Measurements from ENCODE around the gene TMEFF2.
"Not testable (repeated sequence)": the region's sequence is repeated elsewhere in the genome, so short reads cannot be mapped to it uniquely, and the experiment has no call there.

Gene TMEFF2

DNA sequence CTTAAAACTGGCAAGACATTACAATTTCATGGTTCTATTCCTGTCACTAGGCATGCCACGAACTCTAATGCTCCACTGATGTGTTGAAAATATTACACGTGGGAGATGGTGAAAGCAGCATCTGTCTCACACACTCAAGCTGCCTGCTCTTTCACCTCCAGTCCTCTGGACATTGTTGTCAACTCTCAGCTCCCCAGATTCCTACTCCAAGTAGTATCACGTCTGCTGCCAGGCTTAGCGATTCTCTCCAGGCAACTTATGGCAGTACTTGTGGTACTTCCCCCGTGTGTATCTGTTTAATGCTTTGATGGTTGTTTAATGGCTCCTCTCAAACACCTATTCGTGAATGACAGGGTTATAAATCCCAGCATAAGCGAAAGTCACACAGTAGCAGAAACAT is 103.8 kb downstream of the TMEFF2 start:
- DNase-seq (ENCODE audit: insufficient read length, low spot score) (no peak), FAIRE-seq (no peak)
- no peak for TF ChIP-seq PAX5 (IDR thresholded peaks at IDR 0.05; ENCODE audit: insufficient read depth, low read length, severe bottlenecking)
- TF ChIP-seq POLR2AphosphoS5 (IDR thresholded peaks at IDR 0.05; ENCODE audit: low read depth, low read length): no peak
- TF ChIP-seq POU2F2 (IDR thresholded peaks at IDR 0.05; ENCODE audit: low read depth, low read length): no peak

DNA sequence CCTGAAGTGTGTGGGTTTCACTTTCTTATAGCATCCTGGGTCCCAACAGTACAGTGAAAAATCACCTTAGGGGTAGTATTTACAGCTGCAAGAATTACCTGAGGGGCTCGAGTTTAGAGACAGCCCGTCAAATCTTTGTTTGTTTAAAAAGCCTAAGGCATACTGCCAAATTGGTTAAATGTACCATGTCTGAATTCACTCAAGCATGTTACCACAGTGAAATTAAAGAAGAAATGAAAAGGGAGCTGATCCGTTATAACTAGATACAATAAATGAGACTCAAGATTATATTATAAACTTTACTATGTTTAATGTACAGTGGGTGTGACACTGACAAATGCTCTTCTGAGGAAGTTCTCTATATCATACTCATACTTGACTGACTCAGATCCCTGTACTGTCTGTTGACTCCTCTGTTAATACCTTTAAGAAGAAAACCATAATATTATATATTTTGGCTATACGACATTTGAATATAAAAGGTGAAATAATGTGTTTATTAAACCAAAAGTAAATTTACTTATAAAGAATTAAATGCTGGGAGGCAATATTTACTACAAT is 107.3 kb downstream of the TMEFF2 start:
- no peak for TF ChIP-seq PAX5 (IDR thresholded peaks at IDR 0.05; ENCODE audit: insufficient read depth, low read length, severe bottlenecking)
- TF ChIP-seq SPI1 (IDR thresholded peaks at IDR 0.05; ENCODE audit: low read depth, low read length): no peak
- no peak for TF ChIP-seq TAF1 (IDR thresholded peaks at IDR 0.05; ENCODE audit: low read depth, low read length)
- TF ChIP-seq POLR2AphosphoS5 (IDR thresholded peaks at IDR 0.05; ENCODE audit: low read depth, low read length): no peak
- TF ChIP-seq POU2F2 (IDR thresholded peaks at IDR 0.05; ENCODE audit: low read depth, low read length): no peak
- no peak for TF ChIP-seq POLR2A (IDR thresholded peaks at IDR 0.05; ENCODE audit: low read depth, low read length)
- DNase-seq (ENCODE audit: insufficient read length, low spot score) (no peak), FAIRE-seq (no peak)

DNA sequence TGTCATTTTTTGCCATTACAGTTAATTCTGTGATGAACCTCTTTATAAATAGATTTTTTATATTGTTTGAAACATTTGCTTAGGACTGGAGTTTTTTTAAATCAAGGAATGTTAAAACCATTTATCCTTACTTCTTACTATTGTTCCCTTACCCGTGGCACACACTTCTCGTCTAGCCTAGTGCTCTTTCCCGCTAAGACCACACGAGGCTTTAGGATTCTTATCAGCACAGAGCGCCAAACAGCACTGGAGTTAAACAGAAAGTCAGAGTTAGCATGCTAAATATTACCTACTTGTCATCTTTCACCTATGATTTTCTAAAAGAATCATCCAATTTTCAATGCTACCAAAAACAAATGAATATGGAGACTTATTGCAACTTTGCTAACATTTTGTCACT is 112.6 kb downstream of the TMEFF2 start:
- no peak for FAIRE-seq
- DNase-seq (ENCODE audit: insufficient read length, low spot score): no peak

DNA sequence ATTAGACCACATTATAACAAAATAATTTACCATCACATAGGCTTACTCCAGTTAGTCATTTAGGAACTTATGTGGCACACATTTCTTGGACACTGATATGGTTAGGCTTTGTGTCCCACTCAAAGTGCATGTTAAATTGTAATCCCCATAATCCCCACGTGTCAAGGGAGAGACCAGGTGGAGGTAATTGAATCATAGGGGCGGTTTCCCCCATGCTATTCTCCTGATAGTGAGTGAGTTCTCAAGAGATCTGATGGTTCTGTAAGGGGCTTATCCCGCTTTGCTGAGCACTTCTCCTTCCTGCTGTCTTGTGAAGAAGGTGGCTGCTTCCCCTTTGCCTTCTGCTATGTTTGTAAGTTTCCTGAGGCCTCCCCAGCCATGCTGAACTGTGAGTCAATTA is 114.6 kb downstream of the TMEFF2 start:
- not testable (repeated sequence) for DNase-seq (ENCODE audit: insufficient read length, low spot score); FAIRE-seq

More for the DNA sequence above, 112.6 kb downstream of the TMEFF2 start:
- TF ChIP-seq POU2F2 (IDR thresholded peaks at IDR 0.05; ENCODE audit: low read depth, low read length) (no peak), TAF1 (IDR thresholded peaks at IDR 0.05; ENCODE audit: low read depth, low read length) (no peak), POLR2AphosphoS5 (IDR thresholded peaks at IDR 0.05; ENCODE audit: low read depth, low read length) (no peak)

DNA sequence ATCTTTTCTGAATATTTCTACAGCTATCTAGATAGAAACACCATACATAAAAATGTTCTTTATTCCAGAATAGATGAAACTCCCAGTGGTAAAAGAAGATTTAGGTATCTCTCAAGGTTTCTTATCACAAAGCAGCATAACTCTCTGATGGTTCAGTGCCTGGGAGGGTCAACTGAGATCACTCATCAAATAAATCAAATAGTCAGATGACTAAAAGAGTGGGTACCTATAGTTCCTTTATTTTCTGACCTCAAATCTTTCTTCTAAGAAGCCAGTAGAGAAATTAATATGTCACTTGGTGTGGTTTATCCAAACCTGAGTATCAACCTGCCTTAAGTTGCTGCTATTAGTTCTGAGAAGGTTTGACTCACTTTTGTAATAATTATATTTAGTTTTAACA is 120.9 kb downstream of the TMEFF2 start:
- DNase-seq (ENCODE audit: insufficient read length, low spot score) (no peak), FAIRE-seq (no peak)
- TF ChIP-seq POLR2A (IDR thresholded peaks at IDR 0.05; ENCODE audit: low read depth, low read length) (no peak), PAX5 (IDR thresholded peaks at IDR 0.05; ENCODE audit: insufficient read depth, low read length, severe bottlenecking) (no peak), POU2F2 (IDR thresholded peaks at IDR 0.05; ENCODE audit: low read depth, low read length) (no peak), TAF1 (IDR thresholded peaks at IDR 0.05; ENCODE audit: low read depth, low read length) (no peak), POLR2AphosphoS5 (IDR thresholded peaks at IDR 0.05; ENCODE audit: low read depth, low read length) (no peak), SPI1 (IDR thresholded peaks at IDR 0.05; ENCODE audit: low read depth, low read length) (no peak)

DNA sequence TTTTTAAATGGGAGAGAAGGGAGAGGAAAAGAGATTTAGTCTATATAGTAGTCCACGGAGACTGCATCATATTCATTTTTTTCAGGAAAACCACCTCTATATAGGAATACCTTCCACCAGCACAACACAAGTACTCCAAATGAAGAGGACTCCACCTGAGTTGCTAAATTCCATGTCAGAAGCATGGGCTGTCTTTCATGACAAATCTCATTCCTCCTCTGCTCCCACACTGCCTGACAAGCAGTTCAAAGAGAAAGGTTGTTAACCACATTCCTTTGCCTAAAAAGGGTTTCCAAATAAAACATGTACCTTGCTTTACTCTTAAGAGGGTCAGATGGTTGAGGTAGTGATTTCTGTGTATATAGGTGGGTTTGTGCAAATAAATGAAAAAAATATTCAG is 122.0 kb downstream of the TMEFF2 start:
- FAIRE-seq: no peak
- DNase-seq (ENCODE audit: insufficient read length, low spot score): no peak
- TF ChIP-seq POLR2AphosphoS5 (IDR thresholded peaks at IDR 0.05; ENCODE audit: low read depth, low read length) (no peak), POU2F2 (IDR thresholded peaks at IDR 0.05; ENCODE audit: low read depth, low read length) (no peak), TAF1 (IDR thresholded peaks at IDR 0.05; ENCODE audit: low read depth, low read length) (no peak), POLR2A (IDR thresholded peaks at IDR 0.05; ENCODE audit: low read depth, low read length) (no peak), PAX5 (IDR thresholded peaks at IDR 0.05; ENCODE audit: insufficient read depth, low read length, severe bottlenecking) (no peak), SPI1 (IDR thresholded peaks at IDR 0.05; ENCODE audit: low read depth, low read length) (no peak)

DNA sequence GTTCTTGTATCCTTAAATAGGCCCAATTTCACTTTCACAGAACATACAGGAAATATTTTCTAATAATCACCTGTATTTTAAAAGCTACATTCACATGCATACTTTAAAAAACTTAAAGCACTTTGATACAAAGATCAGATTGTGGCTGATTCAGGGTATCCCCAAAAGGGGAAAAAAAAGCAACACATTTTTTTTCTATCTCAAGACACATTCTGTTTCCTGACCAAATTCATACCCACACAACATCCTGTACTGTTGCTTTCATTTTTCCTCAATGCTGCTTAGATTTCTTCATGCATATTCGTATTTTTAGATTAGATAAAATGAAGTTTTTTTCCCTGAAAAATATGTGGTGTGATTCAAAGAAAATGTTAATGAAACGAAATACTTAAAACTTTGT is 122.5 kb downstream of the TMEFF2 start:
- FAIRE-seq: no peak
- TF ChIP-seq SPI1 (IDR thresholded peaks at IDR 0.05; ENCODE audit: low read depth, low read length) (no peak), POLR2AphosphoS5 (IDR thresholded peaks at IDR 0.05; ENCODE audit: low read depth, low read length) (no peak), PAX5 (IDR thresholded peaks at IDR 0.05; ENCODE audit: insufficient read depth, low read length, severe bottlenecking) (no peak), POLR2A (IDR thresholded peaks at IDR 0.05; ENCODE audit: low read depth, low read length) (no peak), TAF1 (IDR thresholded peaks at IDR 0.05; ENCODE audit: low read depth, low read length) (no peak), POU2F2 (IDR thresholded peaks at IDR 0.05; ENCODE audit: low read depth, low read length) (no peak)
- DNase-seq (ENCODE audit: insufficient read length, low spot score): no peak

DNA sequence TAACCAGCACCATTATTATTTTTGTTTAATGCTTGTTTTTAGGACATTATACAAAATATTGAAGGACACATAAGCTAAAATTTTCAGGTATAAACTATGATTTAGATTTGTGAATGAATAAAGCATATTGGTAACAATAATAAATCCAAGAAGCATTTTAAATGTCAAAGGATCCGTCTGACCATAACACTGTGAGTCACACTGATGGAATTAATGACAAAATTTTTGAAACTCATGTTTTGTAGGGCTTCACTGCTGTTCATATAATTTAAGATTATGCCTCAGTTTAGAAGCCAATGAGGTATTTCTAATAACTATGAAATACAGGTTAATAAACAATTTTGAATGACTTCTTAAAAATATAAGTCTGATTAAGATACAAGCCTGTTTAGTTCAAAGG is 124.6 kb downstream of the TMEFF2 start:
- no peak for TF ChIP-seq POLR2A (IDR thresholded peaks at IDR 0.05; ENCODE audit: low read depth, low read length)
- TF ChIP-seq SPI1 (IDR thresholded peaks at IDR 0.05; ENCODE audit: low read depth, low read length): no peak
- TF ChIP-seq POU2F2 (IDR thresholded peaks at IDR 0.05; ENCODE audit: low read depth, low read length): no peak
- no peak for TF ChIP-seq POLR2AphosphoS5 (IDR thresholded peaks at IDR 0.05; ENCODE audit: low read depth, low read length)
- no peak for TF ChIP-seq PAX5 (IDR thresholded peaks at IDR 0.05; ENCODE audit: insufficient read depth, low read length, severe bottlenecking)
- FAIRE-seq (no peak), DNase-seq (ENCODE audit: insufficient read length, low spot score) (no peak)

DNA sequence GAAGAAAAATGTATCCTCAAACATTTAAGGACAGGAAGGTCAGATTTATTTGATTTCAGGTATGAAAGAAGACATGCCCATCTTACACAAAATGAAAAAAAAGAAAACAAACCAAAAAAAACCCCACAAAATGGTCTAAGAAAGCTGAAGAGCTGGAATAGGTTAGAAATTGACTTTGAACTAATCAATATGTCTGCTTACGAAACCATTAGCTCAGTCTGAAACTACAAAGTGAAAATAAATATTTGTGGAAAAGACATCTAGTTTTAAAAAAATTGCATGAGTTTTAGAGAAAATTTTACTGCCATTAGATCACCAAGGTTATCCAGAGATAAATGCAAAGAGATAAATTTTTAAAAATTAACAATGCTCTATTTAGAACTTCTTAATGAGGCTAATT is 125.3 kb downstream of the TMEFF2 start:
- no peak for DNase-seq (ENCODE audit: insufficient read length, low spot score)
- no peak for FAIRE-seq
- TF ChIP-seq POU2F2 (IDR thresholded peaks at IDR 0.05; ENCODE audit: low read depth, low read length): no peak
- TF ChIP-seq SPI1 (IDR thresholded peaks at IDR 0.05; ENCODE audit: low read depth, low read length): no peak
- no peak for TF ChIP-seq POLR2A (IDR thresholded peaks at IDR 0.05; ENCODE audit: low read depth, low read length)
- no peak for TF ChIP-seq TAF1 (IDR thresholded peaks at IDR 0.05; ENCODE audit: low read depth, low read length)
- no peak for TF ChIP-seq POLR2AphosphoS5 (IDR thresholded peaks at IDR 0.05; ENCODE audit: low read depth, low read length)
- no peak for TF ChIP-seq PAX5 (IDR thresholded peaks at IDR 0.05; ENCODE audit: insufficient read depth, low read length, severe bottlenecking)

DNA sequence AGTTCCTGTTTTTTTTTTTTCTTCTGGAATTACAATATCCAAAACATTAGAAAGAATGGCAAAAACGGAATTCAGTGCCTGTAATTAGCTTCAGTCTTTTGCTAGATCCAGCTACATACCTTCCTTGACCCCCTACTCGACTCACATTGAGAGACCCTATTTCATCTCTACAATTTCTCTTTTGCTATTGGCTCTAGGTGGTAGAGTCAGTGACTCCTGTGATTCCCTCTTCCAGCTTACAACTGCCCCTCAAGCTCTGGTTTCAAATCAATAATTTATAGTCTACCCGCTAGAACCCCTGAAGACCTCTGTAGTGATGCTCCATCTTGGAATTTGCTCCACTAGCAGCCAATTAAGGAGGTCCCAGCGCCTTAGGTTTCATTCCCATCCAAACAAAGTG is 125.8 kb downstream of the TMEFF2 start:
- no peak for FAIRE-seq
- no peak for DNase-seq (ENCODE audit: insufficient read length, low spot score)
- TF ChIP-seq TAF1 (IDR thresholded peaks at IDR 0.05; ENCODE audit: low read depth, low read length) (no peak), SPI1 (IDR thresholded peaks at IDR 0.05; ENCODE audit: low read depth, low read length) (no peak)

DNA sequence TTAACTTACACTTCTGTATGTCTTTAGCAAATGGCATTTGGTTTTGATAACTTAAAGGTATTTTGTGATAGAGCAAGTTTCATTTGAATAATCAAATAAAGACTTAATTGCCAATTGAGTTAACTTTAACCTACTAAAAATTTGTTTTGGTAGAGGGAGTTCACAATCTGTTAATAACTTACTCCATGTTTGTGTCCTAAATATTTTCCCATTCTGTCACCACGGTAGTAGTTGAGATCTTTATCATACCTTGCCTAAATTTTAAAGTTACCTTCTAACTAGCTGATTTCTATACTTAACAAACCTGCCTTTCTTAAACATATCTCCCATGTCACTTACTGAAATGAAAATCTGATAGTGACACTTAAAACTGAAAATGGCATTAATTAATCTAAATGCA is 127.1 kb downstream of the TMEFF2 start:
- FAIRE-seq: no peak

More for the DNA sequence above, 127.1 kb downstream of the TMEFF2 start:
- no peak for DNase-seq (ENCODE audit: insufficient read length, low spot score)
- TF ChIP-seq PAX5 (IDR thresholded peaks at IDR 0.05; ENCODE audit: insufficient read depth, low read length, severe bottlenecking) (no peak), POLR2A (IDR thresholded peaks at IDR 0.05; ENCODE audit: low read depth, low read length) (no peak), POLR2AphosphoS5 (IDR thresholded peaks at IDR 0.05; ENCODE audit: low read depth, low read length) (no peak), SPI1 (IDR thresholded peaks at IDR 0.05; ENCODE audit: low read depth, low read length) (no peak), TAF1 (IDR thresholded peaks at IDR 0.05; ENCODE audit: low read depth, low read length) (no peak), POU2F2 (IDR thresholded peaks at IDR 0.05; ENCODE audit: low read depth, low read length) (no peak)

Measured in GM12891 (cell line).